ENCODE measurements around the gene TNK1. TPM values are rescaled to one million over a fixed set of nuclear protein-coding genes. Genes with fewer than 3 reads are reported as not detected.

TNK1 gene
- total RNA-seq, 1 experiment from 2014 or later: 10.1 TPM

- no peak overlapping the region for H2BK12ac ChIP-seq (ENCODE audit: insufficient read length, low read depth, low read length)
- no peak overlapping the region for H2BK120ac ChIP-seq (ENCODE audit: low read depth, low read length, poor library complexity, severe bottlenecking)
Observed at GRCh38 chr17:7404737-7405349, 24.0 kb downstream of the TNK1 start.

More at GRCh38 chr17:7404737-7405349, 24.0 kb downstream of the TNK1 start:
- peak; percentile 69 for DNase-seq
- H3T11ph ChIP-seq (ENCODE audit: low read length): no peak overlapping the region
- H3K27me3 ChIP-seq (ENCODE audit: insufficient read depth, low read length): no peaks in the 10 kb centered on the region
- H3K4me1 ChIP-seq (ENCODE audit: insufficient read depth, low read length): no peaks in the 10 kb centered on the region; the same call in 1 of the 2 replicates
- no peaks in the 10 kb centered on the region for H3K27me3 Mint-ChIP-seq (ENCODE audit: low read depth)
- no peak overlapping the region for H3K56ac ChIP-seq (ENCODE audit: insufficient read length, low read depth, low read length)
- no peak overlapping the region for H2AFZ ChIP-seq (ENCODE audit: low read length)
- H3K36me3 Mint-ChIP-seq (ENCODE audit: insufficient read depth in 1 of 3, low read depth in 3 of 3): peaks cover 13 to 22% (median 15%) of the 10 kb centered on the region in 3 experiments
- H3K14ac ChIP-seq (ENCODE audit: insufficient read depth, low read length): 0 out of 2 replicates have a peak overlapping the region, but pooled peaks have one; percentile 34
- H3K9me3 Mint-ChIP-seq: no peaks in the 10 kb centered on the region
- no peak overlapping the region for H2BK5ac ChIP-seq (ENCODE audit: insufficient read length, low read length)
- H3K4me1 Mint-ChIP-seq: peaks cover 26 to 34% of the 10 kb centered on the region in 2 experiments
- TF ChIP-seq CTCF (conservative IDR thresholded peaks at IDR 0.05): no peak
- H4K20me1 ChIP-seq (ENCODE audit: control insufficient read depth, insufficient read depth, insufficient read length): no peaks in the 10 kb centered on the region
- H2BK15ac ChIP-seq (ENCODE audit: low read depth, low read length): no peak overlapping the region
- peaks cover 5% of the 10 kb centered on the region for H3K23me2 ChIP-seq (ENCODE audit: insufficient read length, low read depth, low read length, poor library complexity, severe bottlenecking)
- H3K9me3 ChIP-seq (ENCODE audit: control insufficient read depth, low read depth, low read length): no peaks in the 10 kb centered on the region
- H3K4ac ChIP-seq (ENCODE audit: low read depth, low read length): no peak overlapping the region
- no peak overlapping the region for H2BK20ac ChIP-seq (ENCODE audit: low read depth, low read length, poor library complexity, severe bottlenecking)
- H3K27ac Mint-ChIP-seq: peak overlapping the region; percentile 61 to 96 (median 95); a peak in 3 of 7 replicates
- H3K27ac ChIP-seq (ENCODE audit: insufficient read length, low read depth, low read length): no peak overlapping the region
- H3K4me3 Mint-ChIP-seq: peak overlapping the region; percentile 84 to 94
- H3K18ac ChIP-seq (ENCODE audit: insufficient read length, low read depth, low read length): no peak overlapping the region
- no peak overlapping the region for H3K23ac ChIP-seq (ENCODE audit: insufficient read length, low read depth, low read length)
- WGBS (ENCODE audit: extremely low coverage, insufficient read length, low lambda C conversion rate): no CpG with 5 or more reads among the region's 65 CpGs
- no peak overlapping the region for H4K8ac ChIP-seq (replicated peaks; ENCODE audit: insufficient read length, low read depth, low read length)
- H4K91ac ChIP-seq (ENCODE audit: insufficient read length, low read depth, low read length): no peak overlapping the region
- no peaks in the 10 kb centered on the region for H3K79me2 ChIP-seq (ENCODE audit: insufficient read depth, low read length)
- no peak overlapping the region for H4K5ac ChIP-seq (ENCODE audit: insufficient read length, low read depth, low read length)
- H2AK5ac ChIP-seq (ENCODE audit: insufficient read length, low read length): no peak overlapping the region
- H3K9ac ChIP-seq (ENCODE audit: extremely low read depth, insufficient read length, low read length): peak overlapping the region; percentile 30
- H3K79me1 ChIP-seq (ENCODE audit: insufficient read depth, low read depth, low read length, poor library complexity, severe bottlenecking): no peaks in the 10 kb centered on the region
- peak overlapping the region; percentile 78 for H3K4me2 ChIP-seq (ENCODE audit: insufficient read depth, insufficient read length, low read length)

Data from H9 (cell line).